Measurements from ENCODE around the gene IBSP.

- TF ChIP-seq, protein P1, sequence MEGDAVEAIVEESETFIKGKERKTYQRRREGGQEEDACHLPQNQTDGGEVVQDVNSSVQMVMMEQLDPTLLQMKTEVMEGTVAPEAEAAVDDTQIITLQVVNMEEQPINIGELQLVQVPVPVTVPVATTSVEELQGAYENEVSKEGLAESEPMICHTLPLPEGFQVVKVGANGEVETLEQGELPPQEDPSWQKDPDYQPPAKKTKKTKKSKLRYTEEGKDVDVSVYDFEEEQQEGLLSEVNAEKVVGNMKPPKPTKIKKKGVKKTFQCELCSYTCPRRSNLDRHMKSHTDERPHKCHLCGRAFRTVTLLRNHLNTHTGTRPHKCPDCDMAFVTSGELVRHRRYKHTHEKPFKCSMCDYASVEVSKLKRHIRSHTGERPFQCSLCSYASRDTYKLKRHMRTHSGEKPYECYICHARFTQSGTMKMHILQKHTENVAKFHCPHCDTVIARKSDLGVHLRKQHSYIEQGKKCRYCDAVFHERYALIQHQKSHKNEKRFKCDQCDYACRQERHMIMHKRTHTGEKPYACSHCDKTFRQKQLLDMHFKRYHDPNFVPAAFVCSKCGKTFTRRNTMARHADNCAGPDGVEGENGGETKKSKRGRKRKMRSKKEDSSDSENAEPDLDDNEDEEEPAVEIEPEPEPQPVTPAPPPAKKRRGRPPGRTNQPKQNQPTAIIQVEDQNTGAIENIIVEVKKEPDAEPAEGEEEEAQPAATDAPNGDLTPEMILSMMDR (IDR thresholded peaks at IDR 0.05; ENCODE audit: low read depth, low read length, missing input control): no peak
- TF ChIP-seq, protein P2, sequence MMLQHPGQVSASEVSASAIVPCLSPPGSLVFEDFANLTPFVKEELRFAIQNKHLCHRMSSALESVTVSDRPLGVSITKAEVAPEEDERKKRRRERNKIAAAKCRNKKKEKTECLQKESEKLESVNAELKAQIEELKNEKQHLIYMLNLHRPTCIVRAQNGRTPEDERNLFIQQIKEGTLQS (IDR thresholded peaks at IDR 0.05): no peak
- TF ChIP-seq RAD21 (IDR thresholded peaks at IDR 0.05): no peak
- TF ChIP-seq JUND (IDR thresholded peaks at IDR 0.05): no peak
- TF ChIP-seq, protein P3, sequence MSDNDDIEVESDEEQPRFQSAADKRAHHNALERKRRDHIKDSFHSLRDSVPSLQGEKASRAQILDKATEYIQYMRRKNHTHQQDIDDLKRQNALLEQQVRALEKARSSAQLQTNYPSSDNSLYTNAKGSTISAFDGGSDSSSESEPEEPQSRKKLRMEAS (IDR thresholded peaks at IDR 0.05): no peak
- TF ChIP-seq TAF1 (conservative IDR thresholded peaks at IDR 0.05): no peak
- no peak for TF ChIP-seq EGR1 (IDR thresholded peaks at IDR 0.05; ENCODE audit: low read depth in 2 of 2)
- no peak for TF ChIP-seq GABPA (IDR thresholded peaks at IDR 0.05 in 1 of 2, conservative IDR thresholded peaks at IDR 0.05 in 1 of 2)
- TF ChIP-seq ZBTB33 (IDR thresholded peaks at IDR 0.05): no peak
- TF ChIP-seq, protein P4, sequence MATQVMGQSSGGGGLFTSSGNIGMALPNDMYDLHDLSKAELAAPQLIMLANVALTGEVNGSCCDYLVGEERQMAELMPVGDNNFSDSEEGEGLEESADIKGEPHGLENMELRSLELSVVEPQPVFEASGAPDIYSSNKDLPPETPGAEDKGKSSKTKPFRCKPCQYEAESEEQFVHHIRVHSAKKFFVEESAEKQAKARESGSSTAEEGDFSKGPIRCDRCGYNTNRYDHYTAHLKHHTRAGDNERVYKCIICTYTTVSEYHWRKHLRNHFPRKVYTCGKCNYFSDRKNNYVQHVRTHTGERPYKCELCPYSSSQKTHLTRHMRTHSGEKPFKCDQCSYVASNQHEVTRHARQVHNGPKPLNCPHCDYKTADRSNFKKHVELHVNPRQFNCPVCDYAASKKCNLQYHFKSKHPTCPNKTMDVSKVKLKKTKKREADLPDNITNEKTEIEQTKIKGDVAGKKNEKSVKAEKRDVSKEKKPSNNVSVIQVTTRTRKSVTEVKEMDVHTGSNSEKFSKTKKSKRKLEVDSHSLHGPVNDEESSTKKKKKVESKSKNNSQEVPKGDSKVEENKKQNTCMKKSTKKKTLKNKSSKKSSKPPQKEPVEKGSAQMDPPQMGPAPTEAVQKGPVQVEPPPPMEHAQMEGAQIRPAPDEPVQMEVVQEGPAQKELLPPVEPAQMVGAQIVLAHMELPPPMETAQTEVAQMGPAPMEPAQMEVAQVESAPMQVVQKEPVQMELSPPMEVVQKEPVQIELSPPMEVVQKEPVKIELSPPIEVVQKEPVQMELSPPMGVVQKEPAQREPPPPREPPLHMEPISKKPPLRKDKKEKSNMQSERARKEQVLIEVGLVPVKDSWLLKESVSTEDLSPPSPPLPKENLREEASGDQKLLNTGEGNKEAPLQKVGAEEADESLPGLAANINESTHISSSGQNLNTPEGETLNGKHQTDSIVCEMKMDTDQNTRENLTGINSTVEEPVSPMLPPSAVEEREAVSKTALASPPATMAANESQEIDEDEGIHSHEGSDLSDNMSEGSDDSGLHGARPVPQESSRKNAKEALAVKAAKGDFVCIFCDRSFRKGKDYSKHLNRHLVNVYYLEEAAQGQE (IDR thresholded peaks at IDR 0.05): no peak
- TF ChIP-seq RXRA (IDR thresholded peaks at IDR 0.05): no peak
Measured at GRCh38 chr4:87806520-87806919, 7.2 kb downstream of the IBSP start.
